GM23338 (cell line): ENCODE results near the gene PLD1. TPM values are rescaled to one million over a fixed set of nuclear protein-coding genes. Genes with fewer than 3 reads are reported as not detected.

Experiments used
- ATAC-seq: fragments of 200-7000 bp; cut with Tn5 transposase; 3 replicates; pipeline ENCODE4 v1.9.1; 2020
- DNase-seq: peaks from one replicate; pipeline ENCODE4 v3.0.0-alpha.2; 2015; ENCODE audit warnings: low spot score
- H2AFZ ChIP-seq: fragments of 200-600 bp; sonication (generic); 2 replicates; pipeline ENCODE4 v1.8.0; 2016; ENCODE audit warnings: antibody characterized with exemption, mild to moderate bottlenecking, moderate library complexity
- H3F3A ChIP-seq: fragments of 200-600 bp; sonication (generic); replicated peaks from 2 replicates; pipeline ENCODE4 v1.8.0; 2017; ENCODE audit warnings: antibody characterized with exemption, mixed run types, low read depth
- H3K27ac ChIP-seq: fragments of 200-600 bp; sonication (generic); 2 replicates; pipeline ENCODE4 v1.6.1; 2016; ENCODE audit warnings: low read depth
- H3K27me3 ChIP-seq: fragments of 200-600 bp; sonication (generic); 2 replicates; pipeline ENCODE4 v1.8.0; 2016; ENCODE audit warnings: mild to moderate bottlenecking, mixed run types, moderate library complexity; ENCODE audit not compliant: insufficient read depth
- H3K36me3 ChIP-seq: fragments of 200-600 bp; sonication (generic); 2 replicates; pipeline ENCODE4 v1.8.0; 2016; ENCODE audit warnings: mild to moderate bottlenecking; ENCODE audit not compliant: insufficient read depth
- H3K4me1 ChIP-seq: fragments of 200-600 bp; sonication (generic); 2 replicates; pipeline ENCODE4 v1.8.0; 2016; ENCODE audit warnings: mild to moderate bottlenecking, moderate library complexity; ENCODE audit not compliant: insufficient read depth
- H3K4me2 ChIP-seq: fragments of 200-600 bp; sonication (generic); 2 replicates; pipeline ENCODE4 v1.7.1; 2017; ENCODE audit warnings: mixed run types
- H3K4me3 ChIP-seq: fragments of 200-600 bp; sonication (generic); 2 replicates; pipeline ENCODE4 v1.6.1; 2016; ENCODE audit warnings: mixed run types
- H3K79me2 ChIP-seq: fragments of 200-600 bp; sonication (generic); replicated peaks from 2 replicates; pipeline ENCODE4 v1.8.0; 2017; ENCODE audit warnings: mild to moderate bottlenecking; ENCODE audit not compliant: insufficient read depth
- H3K9me2 ChIP-seq: fragments of 200-600 bp; sonication (generic); 2 replicates; pipeline ENCODE4 v1.8.0; 2017; ENCODE audit not compliant: insufficient read depth
- H4K20me1 ChIP-seq: fragments of 200-600 bp; sonication (generic); replicated peaks from 2 replicates; pipeline ENCODE4 v1.8.0; 2017; ENCODE audit warnings: mild to moderate bottlenecking; ENCODE audit not compliant: insufficient read depth
- H3K27ac Mint-ChIP-seq: 2 replicates; pipeline ENCODE4 v1.8.0; 2020; ENCODE audit warnings: inconsistent platforms, mild to moderate bottlenecking, moderate library complexity, mixed read lengths
- H3K27me3 Mint-ChIP-seq: 3 replicates; pipeline ENCODE4 v1.8.0; 2022; ENCODE audit warnings: low read depth, mild to moderate bottlenecking, moderate library complexity, mixed read lengths, inconsistent platforms; ENCODE audit not compliant: insufficient read depth, poor library complexity
- H3K36me3 Mint-ChIP-seq: 3 replicates; pipeline ENCODE4 v1.8.0; 2021; ENCODE audit warnings: low read depth, mild to moderate bottlenecking, inconsistent platforms, moderate library complexity, mixed read lengths
- H3K4me1 Mint-ChIP-seq: 3 replicates; pipeline ENCODE4 v1.8.0; 2020; ENCODE audit warnings: mild to moderate bottlenecking, inconsistent platforms, mixed read lengths
- H3K4me3 Mint-ChIP-seq: 3 replicates; pipeline ENCODE4 v1.8.0; 2021; ENCODE audit warnings: moderate library complexity, mild to moderate bottlenecking, inconsistent platforms, mixed read lengths
- H3K9me3 Mint-ChIP-seq: 3 replicates; pipeline ENCODE4 v1.8.0; 2020; ENCODE audit warnings: moderate library complexity, mild to moderate bottlenecking, inconsistent platforms, mixed read lengths
- CREB1 ChIP-seq: fragments of 250-450 bp; sonication (Bioruptor Pico); IDR thresholded peaks from 2 replicates; pipeline ENCODE4 v1.5.0; 2020; ENCODE audit warnings: low read depth, mild to moderate bottlenecking, moderate library complexity
- EZH2 ChIP-seq: fragments of 200-600 bp; sonication (generic); IDR thresholded peaks from one replicate; pipeline ENCODE4 v1.8.0; 2017; ENCODE audit warnings: antibody characterized with exemption, mild to moderate bottlenecking, low read depth; ENCODE audit not compliant: unreplicated experiment
- EZH2phosphoT487 ChIP-seq: fragments of 200-600 bp; sonication (generic); IDR thresholded peaks from one replicate; pipeline ENCODE4 v1.8.1; 2018; ENCODE audit warnings: antibody characterized with exemption; ENCODE audit not compliant: unreplicated experiment
- JUNB ChIP-seq: IDR thresholded peaks from one replicate; pipeline ENCODE4 v1.6.1; 2016; ENCODE audit warnings: antibody characterized with exemption; ENCODE audit not compliant: unreplicated experiment
- NANOG ChIP-seq: IDR thresholded peaks from 2 replicates; pipeline ENCODE4 v1.6.1; 2016; ENCODE audit warnings: antibody characterized with exemption, borderline replicate concordance
- POLR2AphosphoS5 ChIP-seq: IDR thresholded peaks from 2 replicates; pipeline ENCODE4 v1.6.1; 2016; ENCODE audit warnings: antibody characterized with exemption, low read depth
- ZNF331 ChIP-seq: fragments of 250-450 bp; sonication (Bioruptor Pico); IDR thresholded peaks from 2 replicates; pipeline ENCODE4 v1.5.0; 2020; ENCODE audit warnings: low read depth, mild to moderate bottlenecking, moderate library complexity
- polyA plus RNA-seq: library from polyadenylated mRNA; unstranded; fragments of >200 nt; fragmentation: Nextera tagmentation; extraction: Ambion mirVana; gene quantifications from 2 replicates; pipeline ENCODE4 v1.2.1, GENCODE V29; 2016
- total RNA-seq: library from RNA; depleted of rRNA; stranded (reverse); fragments of >200 nt; shearing (Covaris generic); gene quantifications from 2 replicates; pipeline ENCODE4 v1.2.3, GENCODE V29; 2014
- TF ChIP-seq, protein P1 (sequence below): IDR thresholded peaks from one replicate; pipeline ENCODE4 v1.6.1; 2018; ENCODE audit warnings: antibody characterized with exemption; ENCODE audit not compliant: unreplicated experiment
- TF ChIP-seq, protein P2 (sequence below): IDR thresholded peaks from 2 replicates; pipeline ENCODE4 v1.6.1; 2016; ENCODE audit warnings: antibody characterized with exemption
- TF ChIP-seq, protein P3 (sequence below): fragments of 250-450 bp; sonication (Bioruptor Pico); IDR thresholded peaks from 2 replicates; pipeline ENCODE4 v1.5.0; 2020; ENCODE audit warnings: mild to moderate bottlenecking, moderate library complexity
- TF ChIP-seq, protein P4 (sequence below), 2 experiments: fragments of 200-600 bp in 1 of 2; sonication (generic) in 1 of 2; conservative IDR thresholded peaks; 2 replicates each; pipeline versions ENCODE4 v1.5.1 to v1.6.1; 2016 to 2017; ENCODE audit warnings: antibody characterized with exemption in 2 of 2, low read depth in 2 of 2, mild to moderate bottlenecking in 2 of 2, moderate library complexity in 1 of 2

Gene PLD1
- total and polyA plus RNA-seq, 2 experiments from 2014 or later = 1.4 to 2.2 TPM

DNA sequence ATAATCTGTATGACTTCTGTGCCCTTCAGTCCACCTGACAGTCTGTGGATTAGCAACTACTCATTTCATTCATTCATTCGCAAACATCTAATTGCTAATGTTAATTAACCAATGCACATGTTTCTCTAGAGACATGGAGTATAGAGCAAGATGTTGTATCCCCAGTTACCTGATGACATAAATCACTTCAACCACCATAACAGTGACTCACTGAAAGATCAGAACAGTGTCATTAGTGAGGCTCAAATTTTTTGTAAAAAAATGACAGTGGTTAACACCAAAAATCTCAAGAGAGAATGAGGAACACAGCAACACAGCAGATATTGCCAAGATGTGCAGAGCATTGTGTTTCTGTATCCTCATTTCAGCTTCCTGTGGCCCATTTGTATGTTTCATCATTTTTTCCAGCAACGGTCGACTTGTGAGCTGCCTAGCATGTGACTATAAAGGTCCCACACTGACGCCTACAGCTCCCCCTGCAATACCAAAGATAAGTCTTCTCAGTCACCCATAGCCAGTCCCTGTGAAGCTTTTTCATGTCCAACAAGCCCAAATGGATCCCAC lies 3.7 kb upstream of the PLD1 start (continued):
- TF ChIP-seq EZH2phosphoT487 = no peak
- TF ChIP-seq, protein P1, sequence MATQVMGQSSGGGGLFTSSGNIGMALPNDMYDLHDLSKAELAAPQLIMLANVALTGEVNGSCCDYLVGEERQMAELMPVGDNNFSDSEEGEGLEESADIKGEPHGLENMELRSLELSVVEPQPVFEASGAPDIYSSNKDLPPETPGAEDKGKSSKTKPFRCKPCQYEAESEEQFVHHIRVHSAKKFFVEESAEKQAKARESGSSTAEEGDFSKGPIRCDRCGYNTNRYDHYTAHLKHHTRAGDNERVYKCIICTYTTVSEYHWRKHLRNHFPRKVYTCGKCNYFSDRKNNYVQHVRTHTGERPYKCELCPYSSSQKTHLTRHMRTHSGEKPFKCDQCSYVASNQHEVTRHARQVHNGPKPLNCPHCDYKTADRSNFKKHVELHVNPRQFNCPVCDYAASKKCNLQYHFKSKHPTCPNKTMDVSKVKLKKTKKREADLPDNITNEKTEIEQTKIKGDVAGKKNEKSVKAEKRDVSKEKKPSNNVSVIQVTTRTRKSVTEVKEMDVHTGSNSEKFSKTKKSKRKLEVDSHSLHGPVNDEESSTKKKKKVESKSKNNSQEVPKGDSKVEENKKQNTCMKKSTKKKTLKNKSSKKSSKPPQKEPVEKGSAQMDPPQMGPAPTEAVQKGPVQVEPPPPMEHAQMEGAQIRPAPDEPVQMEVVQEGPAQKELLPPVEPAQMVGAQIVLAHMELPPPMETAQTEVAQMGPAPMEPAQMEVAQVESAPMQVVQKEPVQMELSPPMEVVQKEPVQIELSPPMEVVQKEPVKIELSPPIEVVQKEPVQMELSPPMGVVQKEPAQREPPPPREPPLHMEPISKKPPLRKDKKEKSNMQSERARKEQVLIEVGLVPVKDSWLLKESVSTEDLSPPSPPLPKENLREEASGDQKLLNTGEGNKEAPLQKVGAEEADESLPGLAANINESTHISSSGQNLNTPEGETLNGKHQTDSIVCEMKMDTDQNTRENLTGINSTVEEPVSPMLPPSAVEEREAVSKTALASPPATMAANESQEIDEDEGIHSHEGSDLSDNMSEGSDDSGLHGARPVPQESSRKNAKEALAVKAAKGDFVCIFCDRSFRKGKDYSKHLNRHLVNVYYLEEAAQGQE = no peak
- TF ChIP-seq NANOG = no peak
- TF ChIP-seq, protein P2, sequence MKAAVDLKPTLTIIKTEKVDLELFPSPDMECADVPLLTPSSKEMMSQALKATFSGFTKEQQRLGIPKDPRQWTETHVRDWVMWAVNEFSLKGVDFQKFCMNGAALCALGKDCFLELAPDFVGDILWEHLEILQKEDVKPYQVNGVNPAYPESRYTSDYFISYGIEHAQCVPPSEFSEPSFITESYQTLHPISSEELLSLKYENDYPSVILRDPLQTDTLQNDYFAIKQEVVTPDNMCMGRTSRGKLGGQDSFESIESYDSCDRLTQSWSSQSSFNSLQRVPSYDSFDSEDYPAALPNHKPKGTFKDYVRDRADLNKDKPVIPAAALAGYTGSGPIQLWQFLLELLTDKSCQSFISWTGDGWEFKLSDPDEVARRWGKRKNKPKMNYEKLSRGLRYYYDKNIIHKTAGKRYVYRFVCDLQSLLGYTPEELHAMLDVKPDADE = no peak
- TF ChIP-seq JUNB = no peak

DNA sequence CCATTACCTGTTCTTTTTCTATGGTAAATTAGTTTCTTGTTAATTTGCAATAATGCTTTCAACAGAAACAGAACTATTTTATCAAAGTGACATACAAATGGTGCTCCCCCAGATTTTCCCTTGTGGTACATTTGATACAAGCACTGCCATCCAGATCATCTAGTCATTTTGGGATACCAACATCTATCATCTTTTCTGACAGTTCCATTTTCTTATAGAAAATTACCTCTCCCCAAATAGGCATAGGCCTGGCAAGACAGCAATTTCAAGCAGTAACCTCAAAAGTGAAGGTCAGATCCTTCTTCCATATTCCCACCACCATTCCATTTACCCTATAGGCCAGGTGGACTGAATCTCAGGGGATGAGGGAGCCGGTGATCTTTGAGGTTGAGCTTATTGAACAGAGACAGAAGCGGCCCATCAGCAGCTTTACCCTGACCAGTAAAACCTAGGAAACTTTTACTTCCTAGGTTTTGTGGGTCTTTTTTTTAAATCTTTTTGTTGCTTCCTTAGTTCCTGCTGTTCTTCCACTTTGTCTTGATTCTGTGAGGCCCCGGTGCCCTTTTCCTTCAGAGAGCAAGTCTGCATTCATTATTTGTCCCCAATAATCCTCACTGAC lies 3.1 kb upstream of the PLD1 start:
- H3K27me3 ChIP-seq = peaks cover 42% of the 10 kb centered on the region
- ATAC-seq (no peak), DNase-seq (no peak)
- Mint-ChIP-seq H3K4me1 (peaks cover 4% of the 10 kb centered on the region; the same call in 2 of the 3 replicates), H3K27ac (no peak overlapping the region), H3K9me3 (no peaks in the 10 kb centered on the region), H3K4me3 (no peak overlapping the region), H3K27me3 (peaks cover 21% of the 10 kb centered on the region), H3K36me3 (no peaks in the 10 kb centered on the region)
- no peaks in the 10 kb centered on the region for H3K36me3 ChIP-seq
- no peak overlapping the region for H3K4me3 ChIP-seq
- H3K9me2 ChIP-seq = no peaks in the 10 kb centered on the region
- no peaks in the 10 kb centered on the region for H3K4me1 ChIP-seq
- no peaks in the 10 kb centered on the region; the same call in 1 of the 2 replicates for H3F3A ChIP-seq
- no peaks in the 10 kb centered on the region for H3K79me2 ChIP-seq
- H2AFZ ChIP-seq = no peak overlapping the region
- H3K27ac ChIP-seq = no peak overlapping the region
- H3K4me2 ChIP-seq = no peak overlapping the region
- H4K20me1 ChIP-seq = no peaks in the 10 kb centered on the region
- TF ChIP-seq, protein P3, sequence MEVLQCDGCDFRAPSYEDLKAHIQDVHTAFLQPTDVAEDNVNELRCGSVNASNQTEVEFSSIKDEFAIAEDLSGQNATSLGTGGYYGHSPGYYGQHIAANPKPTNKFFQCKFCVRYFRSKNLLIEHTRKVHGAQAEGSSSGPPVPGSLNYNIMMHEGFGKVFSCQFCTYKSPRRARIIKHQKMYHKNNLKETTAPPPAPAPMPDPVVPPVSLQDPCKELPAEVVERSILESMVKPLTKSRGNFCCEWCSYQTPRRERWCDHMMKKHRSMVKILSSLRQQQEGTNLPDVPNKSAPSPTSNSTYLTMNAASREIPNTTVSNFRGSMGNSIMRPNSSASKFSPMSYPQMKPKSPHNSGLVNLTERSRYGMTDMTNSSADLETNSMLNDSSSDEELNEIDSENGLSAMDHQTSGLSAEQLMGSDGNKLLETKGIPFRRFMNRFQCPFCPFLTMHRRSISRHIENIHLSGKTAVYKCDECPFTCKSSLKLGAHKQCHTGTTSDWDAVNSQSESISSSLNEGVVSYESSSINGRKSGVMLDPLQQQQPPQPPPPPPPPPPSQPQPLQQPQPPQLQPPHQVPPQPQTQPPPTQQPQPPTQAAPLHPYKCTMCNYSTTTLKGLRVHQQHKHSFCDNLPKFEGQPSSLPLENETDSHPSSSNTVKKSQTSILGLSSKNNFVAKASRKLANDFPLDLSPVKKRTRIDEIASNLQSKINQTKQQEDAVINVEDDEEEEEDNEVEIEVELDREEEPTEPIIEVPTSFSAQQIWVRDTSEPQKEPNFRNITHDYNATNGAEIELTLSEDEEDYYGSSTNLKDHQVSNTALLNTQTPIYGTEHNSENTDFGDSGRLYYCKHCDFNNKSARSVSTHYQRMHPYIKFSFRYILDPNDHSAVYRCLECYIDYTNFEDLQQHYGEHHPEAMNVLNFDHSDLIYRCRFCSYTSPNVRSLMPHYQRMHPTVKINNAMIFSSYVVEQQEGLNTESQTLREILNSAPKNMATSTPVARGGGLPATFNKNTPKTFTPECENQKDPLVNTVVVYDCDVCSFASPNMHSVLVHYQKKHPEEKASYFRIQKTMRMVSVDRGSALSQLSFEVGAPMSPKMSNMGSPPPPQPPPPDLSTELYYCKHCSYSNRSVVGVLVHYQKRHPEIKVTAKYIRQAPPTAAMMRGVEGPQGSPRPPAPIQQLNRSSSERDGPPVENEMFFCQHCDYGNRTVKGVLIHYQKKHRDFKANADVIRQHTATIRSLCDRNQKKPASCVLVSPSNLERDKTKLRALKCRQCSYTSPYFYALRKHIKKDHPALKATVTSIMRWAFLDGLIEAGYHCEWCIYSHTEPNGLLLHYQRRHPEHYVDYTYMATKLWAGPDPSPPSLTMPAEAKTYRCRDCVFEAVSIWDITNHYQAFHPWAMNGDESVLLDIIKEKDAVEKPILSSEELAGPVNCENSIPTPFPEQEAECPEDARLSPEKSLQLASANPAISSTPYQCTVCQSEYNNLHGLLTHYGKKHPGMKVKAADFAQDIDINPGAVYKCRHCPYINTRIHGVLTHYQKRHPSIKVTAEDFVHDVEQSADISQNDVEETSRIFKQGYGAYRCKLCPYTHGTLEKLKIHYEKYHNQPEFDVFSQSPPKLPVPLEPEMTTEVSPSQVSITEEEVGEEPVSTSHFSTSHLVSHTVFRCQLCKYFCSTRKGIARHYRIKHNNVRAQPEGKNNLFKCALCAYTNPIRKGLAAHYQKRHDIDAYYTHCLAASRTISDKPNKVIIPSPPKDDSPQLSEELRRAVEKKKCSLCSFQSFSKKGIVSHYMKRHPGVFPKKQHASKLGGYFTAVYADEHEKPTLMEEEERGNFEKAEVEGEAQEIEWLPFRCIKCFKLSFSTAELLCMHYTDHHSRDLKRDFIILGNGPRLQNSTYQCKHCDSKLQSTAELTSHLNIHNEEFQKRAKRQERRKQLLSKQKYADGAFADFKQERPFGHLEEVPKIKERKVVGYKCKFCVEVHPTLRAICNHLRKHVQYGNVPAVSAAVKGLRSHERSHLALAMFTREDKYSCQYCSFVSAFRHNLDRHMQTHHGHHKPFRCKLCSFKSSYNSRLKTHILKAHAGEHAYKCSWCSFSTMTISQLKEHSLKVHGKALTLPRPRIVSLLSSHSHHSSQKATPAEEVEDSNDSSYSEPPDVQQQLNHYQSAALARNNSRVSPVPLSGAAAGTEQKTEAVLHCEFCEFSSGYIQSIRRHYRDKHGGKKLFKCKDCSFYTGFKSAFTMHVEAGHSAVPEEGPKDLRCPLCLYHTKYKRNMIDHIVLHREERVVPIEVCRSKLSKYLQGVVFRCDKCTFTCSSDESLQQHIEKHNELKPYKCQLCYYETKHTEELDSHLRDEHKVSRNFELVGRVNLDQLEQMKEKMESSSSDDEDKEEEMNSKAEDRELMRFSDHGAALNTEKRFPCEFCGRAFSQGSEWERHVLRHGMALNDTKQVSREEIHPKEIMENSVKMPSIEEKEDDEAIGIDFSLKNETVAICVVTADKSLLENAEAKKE (CRISPR knock-in tag) = no peak
- TF ChIP-seq CREB1 (CRISPR knock-in tag) (no peak), EZH2 (no peak), NANOG (no peak), EZH2phosphoT487 (no peak), ZNF331 (CRISPR knock-in tag) (no peak), POLR2AphosphoS5 (no peak)
- TF ChIP-seq, protein P4, sequence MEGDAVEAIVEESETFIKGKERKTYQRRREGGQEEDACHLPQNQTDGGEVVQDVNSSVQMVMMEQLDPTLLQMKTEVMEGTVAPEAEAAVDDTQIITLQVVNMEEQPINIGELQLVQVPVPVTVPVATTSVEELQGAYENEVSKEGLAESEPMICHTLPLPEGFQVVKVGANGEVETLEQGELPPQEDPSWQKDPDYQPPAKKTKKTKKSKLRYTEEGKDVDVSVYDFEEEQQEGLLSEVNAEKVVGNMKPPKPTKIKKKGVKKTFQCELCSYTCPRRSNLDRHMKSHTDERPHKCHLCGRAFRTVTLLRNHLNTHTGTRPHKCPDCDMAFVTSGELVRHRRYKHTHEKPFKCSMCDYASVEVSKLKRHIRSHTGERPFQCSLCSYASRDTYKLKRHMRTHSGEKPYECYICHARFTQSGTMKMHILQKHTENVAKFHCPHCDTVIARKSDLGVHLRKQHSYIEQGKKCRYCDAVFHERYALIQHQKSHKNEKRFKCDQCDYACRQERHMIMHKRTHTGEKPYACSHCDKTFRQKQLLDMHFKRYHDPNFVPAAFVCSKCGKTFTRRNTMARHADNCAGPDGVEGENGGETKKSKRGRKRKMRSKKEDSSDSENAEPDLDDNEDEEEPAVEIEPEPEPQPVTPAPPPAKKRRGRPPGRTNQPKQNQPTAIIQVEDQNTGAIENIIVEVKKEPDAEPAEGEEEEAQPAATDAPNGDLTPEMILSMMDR (conservative IDR thresholded peaks at IDR 0.05; ENCODE audit: low read depth in 2 of 2) = no peak
